M059J (cell line): ENCODE measurements around the gene PADI3. TPM values are rescaled to one million over a fixed set of nuclear protein-coding genes. Genes with fewer than 3 reads are reported as not detected.

Source experiments
- DNase-seq: peaks from one replicate; pipeline ENCODE4 v3.0.0-alpha.2; 2012; ENCODE audit warnings: low read depth
- total RNA-seq: library from RNA; depleted of rRNA; stranded (reverse); fragments of >200 nt; shearing (Covaris generic); gene quantifications from 2 replicates; pipeline ENCODE4 v1.2.3, GENCODE V29; 2014; rRNA removed

PADI3 gene
- total RNA-seq, 1 experiment from 2014 or later: 5.3 TPM

DNA sequence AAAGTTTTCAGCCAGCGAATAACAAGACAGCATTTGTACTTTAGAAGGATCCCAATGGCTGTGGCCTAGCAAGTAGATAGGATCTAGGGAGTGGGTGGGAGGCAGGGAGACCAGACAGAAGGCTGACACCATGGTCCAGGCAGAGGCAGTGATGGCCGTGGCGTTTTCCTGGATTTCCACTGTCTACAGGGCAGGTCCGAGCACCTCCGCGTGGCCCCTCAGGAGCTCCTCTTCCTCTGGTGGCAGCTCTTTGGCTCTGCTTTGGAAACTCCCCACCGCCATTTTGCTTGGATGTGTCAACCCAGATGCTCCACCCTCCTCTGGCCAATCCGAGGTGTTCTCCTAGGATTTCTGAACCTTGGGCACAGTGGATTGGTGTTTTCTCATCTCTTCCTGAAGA lies 84.2 kb downstream of the PADI3 start:
- DNase-seq: no peak

Other genes starting within 250 kb of the PADI3 start
- 18.3 and 36.3 TPM in 2 replicates for gene ATP13A2, start 237.2 kb upstream of the PADI3 start, total RNA-seq
- 298 and 307 TPM in 2 replicates for gene SDHB, start 195.1 kb upstream of the PADI3 start, total RNA-seq
- gene PADI2, start 129.6 kb upstream of the PADI3 start, total RNA-seq: 0.12 and 1.3 TPM in 2 replicates
- 1.1 and 1.7 TPM in 2 replicates for gene PADI1, start 44.0 kb upstream of the PADI3 start, total RNA-seq
- gene PADI4, start 59.1 kb downstream of the PADI3 start, total RNA-seq: 0.49 and 2.3 TPM in 2 replicates
- not detected in 2 replicates for gene PADI6, start 123.1 kb downstream of the PADI3 start, total RNA-seq
- 87.4 and 135 TPM in 2 replicates for gene RCC2, start 190.6 kb downstream of the PADI3 start, total RNA-seq